Esophagus muscularis mucosa (tissue), 4 donors: ENCODE data around the gene PFN3.

ENCODE experiments used
- EP300 ChIP-seq: sonication (generic); formaldehyde crosslinking; IDR thresholded peaks from one replicate; pipeline ENCODE4 v1.6.1; 2017; ENCODE audit warnings: antibody characterized with exemption
- POLR2A ChIP-seq: fragments of 450-650 bp; IDR thresholded peaks from one replicate; pipeline ENCODE4 v1.6.1; 2017; ENCODE audit warnings: antibody characterized with exemption, moderate library complexity, mild to moderate bottlenecking, low read depth
- POLR2AphosphoS5 ChIP-seq, 2 donors: sonication (generic); formaldehyde crosslinking; IDR thresholded peaks; one replicate each; pipeline ENCODE4 v1.6.1; 2017; ENCODE audit warnings: antibody characterized with exemption in 2 of 2
- TF ChIP-seq, protein P1 (sequence below), 3 experiments: fragments of 200-600 bp in 2 of 3; fragments of 450-650 bp in 1 of 3; sonication (generic) in 2 of 3; IDR thresholded peaks; one replicate each; pipeline ENCODE4 v1.5.1; 2017 to 2019; ENCODE audit warnings: antibody characterized with exemption in 3 of 3, mild to moderate bottlenecking in 2 of 3, moderate library complexity in 1 of 3

DNA sequence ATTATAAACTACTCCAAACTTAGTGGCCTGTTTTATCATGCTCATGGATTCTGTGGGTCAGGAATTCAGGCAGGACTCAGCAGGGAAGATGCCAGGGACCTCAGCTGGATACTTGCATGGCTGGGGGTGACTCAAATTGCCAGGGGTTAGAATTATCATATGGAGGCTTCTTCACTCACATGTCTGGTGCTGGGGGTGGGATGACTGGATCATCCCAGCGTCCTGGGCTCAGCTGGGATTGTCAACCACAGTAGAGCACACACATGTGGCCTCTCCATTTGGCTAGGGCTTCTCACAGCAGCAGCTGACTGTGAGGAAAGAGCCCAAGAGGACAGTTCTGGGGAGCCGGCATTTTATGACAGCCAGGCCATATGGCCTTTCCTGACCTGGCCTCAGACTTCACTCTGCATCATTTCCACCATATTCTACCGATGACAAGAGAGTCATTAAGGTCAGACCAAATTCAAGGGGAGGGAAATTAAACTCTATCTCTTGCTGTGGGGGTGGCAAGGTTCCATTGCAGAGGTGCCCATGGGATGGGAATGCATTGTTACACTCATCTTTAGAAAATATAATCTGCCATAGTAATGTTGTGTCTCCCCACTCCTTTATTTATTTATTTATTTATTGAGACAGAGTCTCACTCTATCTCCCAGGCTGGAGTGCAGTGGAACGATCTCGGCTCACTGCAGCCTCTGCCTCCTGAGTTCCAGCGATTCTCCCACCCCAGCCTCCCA is 20.8 kb upstream of the PFN3 start:
- TF ChIP-seq, protein P1, sequence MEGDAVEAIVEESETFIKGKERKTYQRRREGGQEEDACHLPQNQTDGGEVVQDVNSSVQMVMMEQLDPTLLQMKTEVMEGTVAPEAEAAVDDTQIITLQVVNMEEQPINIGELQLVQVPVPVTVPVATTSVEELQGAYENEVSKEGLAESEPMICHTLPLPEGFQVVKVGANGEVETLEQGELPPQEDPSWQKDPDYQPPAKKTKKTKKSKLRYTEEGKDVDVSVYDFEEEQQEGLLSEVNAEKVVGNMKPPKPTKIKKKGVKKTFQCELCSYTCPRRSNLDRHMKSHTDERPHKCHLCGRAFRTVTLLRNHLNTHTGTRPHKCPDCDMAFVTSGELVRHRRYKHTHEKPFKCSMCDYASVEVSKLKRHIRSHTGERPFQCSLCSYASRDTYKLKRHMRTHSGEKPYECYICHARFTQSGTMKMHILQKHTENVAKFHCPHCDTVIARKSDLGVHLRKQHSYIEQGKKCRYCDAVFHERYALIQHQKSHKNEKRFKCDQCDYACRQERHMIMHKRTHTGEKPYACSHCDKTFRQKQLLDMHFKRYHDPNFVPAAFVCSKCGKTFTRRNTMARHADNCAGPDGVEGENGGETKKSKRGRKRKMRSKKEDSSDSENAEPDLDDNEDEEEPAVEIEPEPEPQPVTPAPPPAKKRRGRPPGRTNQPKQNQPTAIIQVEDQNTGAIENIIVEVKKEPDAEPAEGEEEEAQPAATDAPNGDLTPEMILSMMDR (IDR thresholded peaks at IDR 0.05): no peak
- TF ChIP-seq POLR2A (no peak), POLR2AphosphoS5 (IDR thresholded peaks at IDR 0.05) (no peak), EP300 (no peak)
